Esophagus squamous epithelium (tissue), 4 donors: Measurements from ENCODE around the gene EVC.

Source experiments
- CTCF ChIP-seq, 6 experiments: fragments of 450-650 bp in 4 of 6; fragments of 200-600 bp in 2 of 6; sonication (generic) in 2 of 6; IDR thresholded peaks; one replicate each; pipeline ENCODE4 v1.5.1; 2016 to 2019; ENCODE audit warnings: antibody characterized with exemption in 6 of 6, mild to moderate bottlenecking in 4 of 6, moderate library complexity in 4 of 6
- POLR2A ChIP-seq, 4 donors: fragments of 450-650 bp; IDR thresholded peaks; one replicate each; pipeline ENCODE4 v1.6.1; 2017; ENCODE audit warnings: antibody characterized with exemption in 4 of 4, mild to moderate bottlenecking in 4 of 4, moderate library complexity in 3 of 4

DNA sequence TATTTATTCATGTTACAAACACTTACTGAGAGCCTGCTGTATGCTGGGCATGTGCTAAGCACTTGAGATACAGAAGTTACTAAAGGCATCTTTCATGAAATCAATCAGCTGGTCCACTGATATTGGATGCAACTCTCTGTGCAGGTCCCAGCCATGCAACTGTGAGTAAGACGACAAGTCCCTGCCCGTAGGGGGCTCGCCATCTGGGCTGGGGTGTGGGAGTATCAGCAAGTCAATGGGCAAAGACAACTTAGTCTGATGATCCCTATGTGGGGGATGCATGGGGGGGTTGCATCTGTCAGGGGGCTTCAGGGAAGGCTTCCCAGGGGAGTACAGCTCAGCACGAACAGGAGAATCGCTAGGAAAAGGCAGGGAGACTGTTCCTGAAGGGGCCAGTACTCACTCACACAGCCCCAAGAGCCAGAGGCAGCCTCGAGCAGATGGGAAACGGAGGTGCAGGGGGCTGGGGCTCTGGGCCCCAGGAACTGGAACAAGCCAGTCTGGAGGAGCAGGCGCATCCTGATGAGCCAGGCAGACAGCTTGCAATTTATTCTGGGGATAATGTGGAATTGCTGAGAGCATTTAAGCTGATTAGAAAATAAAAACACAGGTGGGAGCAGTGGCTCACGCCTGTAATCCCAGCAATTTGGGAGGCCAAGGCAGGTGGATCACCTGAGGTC, 141.7 kb downstream of the EVC start:
- TF ChIP-seq CTCF (IDR thresholded peaks at IDR 0.05) (no peak), POLR2A (IDR thresholded peaks at IDR 0.05) (no peak)
